Tibial artery (tissue), 4 donors: ENCODE results near the gene FDXR.

ENCODE experiments used
- DNase-seq, 2 donors: peaks; one replicate each; pipeline ENCODE4 v3.0.0-alpha.2; 2019
- H3K27ac ChIP-seq, 2 donors: fragments of 200-600 bp; sonication (generic) in 1 of 2; 1 replicate in 1 of 2; 2 replicates in 1 of 2; pipeline ENCODE4 v1.5.1; 2018 to 2019; ENCODE audit warnings: mild to moderate bottlenecking in 1 of 2
- H3K27me3 ChIP-seq, 2 donors: fragments of 200-600 bp; sonication (generic) in 1 of 2; one replicate each; pipeline versions ENCODE4 v1.5.1 to v1.6.0; 2016 to 2019
- H3K36me3 ChIP-seq, 3 donors: fragments of 200-600 bp; sonication (generic) in 2 of 3; one replicate each; pipeline ENCODE4 v1.5.1; 2016 to 2019; ENCODE audit warnings: mild to moderate bottlenecking in 2 of 3
- H3K4me1 ChIP-seq, 4 donors: fragments of 200-600 bp; sonication (generic) in 2 of 4; 1 replicate in 3 of 4; 2 replicates in 1 of 4; pipeline ENCODE4 v1.5.1; 2016 to 2019
- H3K4me3 ChIP-seq, 2 donors: fragments of 200-600 bp; sonication (generic) in 1 of 2; 1 replicate in 1 of 2; 2 replicates in 1 of 2; pipeline ENCODE4 v1.5.1; 2018 to 2019; ENCODE audit warnings: mild to moderate bottlenecking in 2 of 2
- H3K9me3 ChIP-seq, 3 donors: fragments of 200-600 bp; sonication (generic) in 1 of 3; one replicate each; pipeline ENCODE4 v1.5.1; 2016 to 2019
- intact Hi-C: fragments of 100-400 bp; cut with DNase I; formaldehyde crosslinking; loops from one replicate; pipeline ENCODE4 v1.15.0; 2023; ENCODE audit warnings: low total_unique reads
- TF ChIP-seq, protein P1 (sequence below), 2 experiments: fragments of 200-600 bp in 1 of 2; fragments of 450-650 bp in 1 of 2; IDR thresholded peaks; one replicate each; pipeline ENCODE4 v1.5.1; 2017 to 2019; ENCODE audit warnings: antibody characterized with exemption in 2 of 2, mild to moderate bottlenecking in 1 of 2, moderate library complexity in 1 of 2

Gene FDXR

GRCh38 chr17:74836691-74837467, 35.9 kb downstream of the FDXR start:
- TF ChIP-seq, protein P1, sequence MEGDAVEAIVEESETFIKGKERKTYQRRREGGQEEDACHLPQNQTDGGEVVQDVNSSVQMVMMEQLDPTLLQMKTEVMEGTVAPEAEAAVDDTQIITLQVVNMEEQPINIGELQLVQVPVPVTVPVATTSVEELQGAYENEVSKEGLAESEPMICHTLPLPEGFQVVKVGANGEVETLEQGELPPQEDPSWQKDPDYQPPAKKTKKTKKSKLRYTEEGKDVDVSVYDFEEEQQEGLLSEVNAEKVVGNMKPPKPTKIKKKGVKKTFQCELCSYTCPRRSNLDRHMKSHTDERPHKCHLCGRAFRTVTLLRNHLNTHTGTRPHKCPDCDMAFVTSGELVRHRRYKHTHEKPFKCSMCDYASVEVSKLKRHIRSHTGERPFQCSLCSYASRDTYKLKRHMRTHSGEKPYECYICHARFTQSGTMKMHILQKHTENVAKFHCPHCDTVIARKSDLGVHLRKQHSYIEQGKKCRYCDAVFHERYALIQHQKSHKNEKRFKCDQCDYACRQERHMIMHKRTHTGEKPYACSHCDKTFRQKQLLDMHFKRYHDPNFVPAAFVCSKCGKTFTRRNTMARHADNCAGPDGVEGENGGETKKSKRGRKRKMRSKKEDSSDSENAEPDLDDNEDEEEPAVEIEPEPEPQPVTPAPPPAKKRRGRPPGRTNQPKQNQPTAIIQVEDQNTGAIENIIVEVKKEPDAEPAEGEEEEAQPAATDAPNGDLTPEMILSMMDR (IDR thresholded peaks at IDR 0.05), result no peak
- Histone ChIP-seq H3K27ac (no peak overlapping the region), H3K4me1 (peaks cover 0 to 8% (median 4%) of the 10 kb centered on the region in 4 donors), H3K27me3 (no peaks in the 10 kb centered on the region), H3K36me3 (peaks cover 0 to 43% (median 20%) of the 10 kb centered on the region in 3 donors), H3K9me3 (no peaks in the 10 kb centered on the region), H3K4me3 (no peak overlapping the region)
- intact Hi-C loops, result no loop called here
- DNase-seq, result no peak

DNA sequence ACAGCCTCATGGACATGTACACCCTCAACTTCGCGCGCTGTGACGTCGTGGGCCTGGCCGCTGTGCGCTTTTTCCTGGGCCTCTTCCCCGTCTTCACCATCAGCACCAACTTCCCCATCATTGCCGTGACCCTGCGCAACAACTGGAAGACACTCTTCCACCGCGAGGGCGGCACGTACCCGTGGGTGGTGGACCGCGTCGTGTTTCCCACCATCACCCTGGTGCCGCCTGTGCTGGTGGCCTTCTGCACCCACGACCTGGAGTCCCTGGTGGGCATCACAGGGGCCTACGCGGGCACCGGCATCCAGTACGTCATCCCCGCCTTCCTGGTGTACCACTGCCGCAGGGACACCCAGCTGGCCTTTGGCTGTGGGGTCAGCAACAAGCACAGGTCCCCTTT, 36.6 kb downstream of the FDXR start:
- Histone ChIP-seq H3K9me3 (no peaks in the 10 kb centered on the region), H3K27me3 (no peaks in the 10 kb centered on the region), H3K4me1 (peaks cover 0 to 4% (median 1%) of the 10 kb centered on the region in 4 donors), H3K27ac (no peak overlapping the region), H3K36me3 (peaks cover 0 to 43% (median 20%) of the 10 kb centered on the region in 3 donors), H3K4me3 (no peak overlapping the region)
- no peak for DNase-seq
- intact Hi-C loops, result no loop called here
- TF ChIP-seq, protein P1 (IDR thresholded peaks at IDR 0.05), result no peak

GRCh38 chr17:74833501-74834377, 39.1 kb downstream of the FDXR start:
- DNase-seq, result peak; percentile 49 to 71
- H3K4me1 ChIP-seq, result no peaks in the 10 kb centered on the region
- TF ChIP-seq, protein P1 (IDR thresholded peaks at IDR 0.05), result no peak
- no peak overlapping the region for H3K4me3 ChIP-seq
- no peaks in the 10 kb centered on the region for H3K27me3 ChIP-seq
- H3K9me3 ChIP-seq, result no peaks in the 10 kb centered on the region
- peaks cover 0 to 58% (median 20%) of the 10 kb centered on the region in 3 donors for H3K36me3 ChIP-seq
- intact Hi-C loops, result no loop called here
- H3K27ac ChIP-seq, result no peak overlapping the region

- TF ChIP-seq, protein P1 (IDR thresholded peaks at IDR 0.05), result no peak
- Histone ChIP-seq H3K36me3 (peaks cover 0 to 59% (median 16%) of the 10 kb centered on the region in 3 donors), H3K27me3 (no peaks in the 10 kb centered on the region), H3K27ac (no peak overlapping the region), H3K4me3 (no peak overlapping the region), H3K4me1 (no peaks in the 10 kb centered on the region), H3K9me3 (no peaks in the 10 kb centered on the region)
- DNase-seq, result no peak
- intact Hi-C loops, result no loop called here
Observed at GRCh38 chr17:74832421-74832820, 40.4 kb downstream of the FDXR start.

- TF ChIP-seq, protein P1 (IDR thresholded peaks at IDR 0.05), result no peak
Observed at GRCh38 chr17:74831444-74832146, 41.2 kb downstream of the FDXR start.

More at GRCh38 chr17:74831444-74832146, 41.2 kb downstream of the FDXR start:
- intact Hi-C loops, result no loop called here
- H3K36me3 ChIP-seq, result peaks cover 0 to 55% (median 8%) of the 10 kb centered on the region in 3 donors
- H3K9me3 ChIP-seq, result no peaks in the 10 kb centered on the region
- no peak overlapping the region for H3K4me3 ChIP-seq
- DNase-seq, result no peak
- no peaks in the 10 kb centered on the region for H3K4me1 ChIP-seq
- H3K27me3 ChIP-seq, result no peaks in the 10 kb centered on the region
- no peak overlapping the region for H3K27ac ChIP-seq
